H9 (cell line): Measurements from ENCODE around the gene ENG. TPM values are rescaled to one million over a fixed set of nuclear protein-coding genes. Genes with fewer than 3 reads are reported as not detected.

ENCODE experiments used
- DNase-seq: peaks from one replicate; pipeline ENCODE4 v3.0.0-alpha.2; 2017
- H2AFZ ChIP-seq: one replicate; pipeline ENCODE4 v1.6.1; 2013; ENCODE audit warnings: mild to moderate bottlenecking, low read length, control low read depth, moderate library complexity
- H2AK5ac ChIP-seq: 2 replicates; pipeline ENCODE4 v1.6.1; 2013; ENCODE audit warnings: low read length, control low read depth, mixed read lengths; ENCODE audit not compliant: insufficient read length
- H2BK120ac ChIP-seq: one replicate; pipeline ENCODE4 v1.6.1; 2013; ENCODE audit warnings: low read depth, mild to moderate bottlenecking, low read length, control low read depth, inconsistent platforms; ENCODE audit not compliant: poor library complexity, severe bottlenecking
- H2BK12ac ChIP-seq: 2 replicates; pipeline ENCODE4 v1.6.1; 2013; ENCODE audit warnings: low read length, control low read depth, mixed read lengths, low read depth; ENCODE audit not compliant: insufficient read length
- H2BK15ac ChIP-seq: 2 replicates; pipeline ENCODE4 v1.6.1; 2013; ENCODE audit warnings: low read depth, low read length, control low read depth
- H2BK20ac ChIP-seq: one replicate; pipeline ENCODE4 v1.6.1; 2013; ENCODE audit warnings: low read depth, mild to moderate bottlenecking, low read length, control low read depth, inconsistent platforms; ENCODE audit not compliant: poor library complexity, severe bottlenecking
- H2BK5ac ChIP-seq: 2 replicates; pipeline ENCODE4 v1.6.1; 2013; ENCODE audit warnings: low read length, control low read depth, mixed read lengths; ENCODE audit not compliant: insufficient read length
- H3K14ac ChIP-seq: 2 replicates; pipeline ENCODE4 v1.6.1; 2013; ENCODE audit warnings: low read length, control low read depth; ENCODE audit not compliant: insufficient read depth
- H3K18ac ChIP-seq: 2 replicates; pipeline ENCODE4 v1.6.1; 2013; ENCODE audit warnings: low read depth, mild to moderate bottlenecking, mixed read lengths, low read length, control low read depth; ENCODE audit not compliant: insufficient read length
- H3K23ac ChIP-seq: 2 replicates; pipeline ENCODE4 v1.6.1; 2013; ENCODE audit warnings: low read length, control low read depth, mixed read lengths, low read depth; ENCODE audit not compliant: insufficient read length
- H3K23me2 ChIP-seq: 2 replicates; pipeline ENCODE4 v1.6.1; 2013; ENCODE audit warnings: low read depth, mild to moderate bottlenecking, mixed read lengths, low read length, control low read depth; ENCODE audit not compliant: insufficient read length, poor library complexity, severe bottlenecking
- H3K27ac ChIP-seq: 2 replicates; pipeline ENCODE4 v1.5.1; 2013; ENCODE audit warnings: low read length, control low read depth, mixed read lengths, low read depth; ENCODE audit not compliant: insufficient read length
- H3K27me3 ChIP-seq: 2 replicates; pipeline ENCODE4 v1.6.1; 2013; ENCODE audit warnings: low read length, control low read depth, inconsistent platforms; ENCODE audit not compliant: insufficient read depth
- H3K4ac ChIP-seq: 2 replicates; pipeline ENCODE4 v1.6.1; 2013; ENCODE audit warnings: low read depth, mild to moderate bottlenecking, control low read depth, inconsistent platforms, low read length, moderate library complexity
- H3K4me1 ChIP-seq: 2 replicates; pipeline ENCODE4 v1.6.1; 2013; ENCODE audit warnings: low read length, control low read depth, inconsistent platforms; ENCODE audit not compliant: insufficient read depth
- H3K4me2 ChIP-seq: 2 replicates; pipeline ENCODE4 v1.6.1; 2013; ENCODE audit warnings: low read length, control low read depth, mixed read lengths; ENCODE audit not compliant: insufficient read length, insufficient read depth
- H3K56ac ChIP-seq: 2 replicates; pipeline ENCODE4 v1.6.1; 2013; ENCODE audit warnings: low read depth, mild to moderate bottlenecking, mixed read lengths, low read length, control low read depth; ENCODE audit not compliant: insufficient read length
- H3K79me1 ChIP-seq: 2 replicates; pipeline ENCODE4 v1.6.1; 2013; ENCODE audit warnings: low read depth, mild to moderate bottlenecking, moderate library complexity, low read length, control low read depth, inconsistent platforms; ENCODE audit not compliant: insufficient read depth, poor library complexity, severe bottlenecking
- H3K79me2 ChIP-seq: 2 replicates; pipeline ENCODE4 v1.6.1; 2013; ENCODE audit warnings: low read length, control low read depth, inconsistent platforms; ENCODE audit not compliant: insufficient read depth
- H3K9ac ChIP-seq: 2 replicates; pipeline ENCODE4 v1.6.1; 2013; ENCODE audit warnings: low read length, control low read depth, mixed read lengths; ENCODE audit not compliant: insufficient read length; ENCODE audit errors: extremely low read depth
- H3K9me3 ChIP-seq: one replicate; pipeline ENCODE4 v1.6.1; 2013; ENCODE audit warnings: low read depth, low read length, inconsistent platforms; ENCODE audit not compliant: control insufficient read depth
- H3T11ph ChIP-seq: one replicate; pipeline ENCODE4 v1.6.1; 2013; ENCODE audit warnings: mild to moderate bottlenecking, low read length, control low read depth, inconsistent platforms
- H4K20me1 ChIP-seq: one replicate; pipeline ENCODE4 v1.6.1; 2013; ENCODE audit not compliant: control insufficient read depth, insufficient read length, insufficient read depth
- H4K5ac ChIP-seq: 2 replicates; pipeline ENCODE4 v1.6.1; 2013; ENCODE audit warnings: low read depth, mild to moderate bottlenecking, mixed read lengths, low read length, control low read depth; ENCODE audit not compliant: insufficient read length
- H4K8ac ChIP-seq: replicated peaks from 2 replicates; pipeline ENCODE4 v1.6.1; 2013; ENCODE audit warnings: low read length, control low read depth, mixed read lengths, low read depth; ENCODE audit not compliant: insufficient read length
- H4K91ac ChIP-seq: 2 replicates; pipeline ENCODE4 v1.6.1; 2013; ENCODE audit warnings: low read depth, mild to moderate bottlenecking, moderate library complexity, mixed read lengths, low read length, control low read depth; ENCODE audit not compliant: insufficient read length
- H3K27ac Mint-ChIP-seq, 3 experiments: 2 replicates in 2 of 3; 3 replicates in 1 of 3; pipeline ENCODE4 v1.8.0; 2020 to 2021; ENCODE audit warnings: mixed read lengths in 3 of 3, mild to moderate bottlenecking in 1 of 3, moderate library complexity in 1 of 3
- H3K27me3 Mint-ChIP-seq: 2 replicates; pipeline ENCODE4 v1.8.0; 2021; ENCODE audit warnings: low read depth, mild to moderate bottlenecking, moderate library complexity, mixed read lengths
- H3K36me3 Mint-ChIP-seq, 3 experiments: 2 replicates in 2 of 3; 3 replicates in 1 of 3; pipeline ENCODE4 v1.8.0; 2020 to 2021; ENCODE audit warnings: low read depth in 3 of 3, mixed read lengths in 3 of 3; ENCODE audit not compliant: insufficient read depth in 1 of 3
- H3K4me1 Mint-ChIP-seq, 2 experiments: 2 replicates each; pipeline ENCODE4 v1.8.0; 2020; ENCODE audit warnings: mixed read lengths in 2 of 2
- H3K4me3 Mint-ChIP-seq, 2 experiments: 2 replicates in 1 of 2; 3 replicates in 1 of 2; pipeline ENCODE4 v1.8.0; 2020 to 2021; ENCODE audit warnings: mild to moderate bottlenecking in 2 of 2, mixed read lengths in 2 of 2, moderate library complexity in 1 of 2
- H3K9me3 Mint-ChIP-seq, 2 experiments: 2 replicates in 1 of 2; 3 replicates in 1 of 2; pipeline ENCODE4 v1.8.0; 2020; ENCODE audit warnings: mild to moderate bottlenecking in 2 of 2, mixed read lengths in 2 of 2, moderate library complexity in 1 of 2
- WGBS: extraction: QIAGEN DNeasy Blood & Tissue Kit; methylation state at CpG from one replicate; pipeline ENCODE4 v1.1.7; 2013; ENCODE audit warnings: missing lambda C conversion rate, low lambda C conversion rate, mixed read lengths; ENCODE audit not compliant: insufficient read length; ENCODE audit errors: extremely low coverage; 5-methylcytosine and 5-hydroxymethylcytosine counted together
- total RNA-seq: library from RNA; stranded (reverse); gene quantifications from 2 replicates; pipeline ENCODE4 v1.2.1, GENCODE V29; 2021
- TF ChIP-seq, protein P1 (sequence below): fragments of 200-600 bp; sonication (generic); conservative IDR thresholded peaks from 3 replicates; pipeline ENCODE4 v1.8.0; 2021; ENCODE audit warnings: antibody characterized with exemption, mild to moderate bottlenecking

Gene ENG
- total RNA-seq, 1 experiment from 2014 or later, result 2.1 TPM

DNA sequence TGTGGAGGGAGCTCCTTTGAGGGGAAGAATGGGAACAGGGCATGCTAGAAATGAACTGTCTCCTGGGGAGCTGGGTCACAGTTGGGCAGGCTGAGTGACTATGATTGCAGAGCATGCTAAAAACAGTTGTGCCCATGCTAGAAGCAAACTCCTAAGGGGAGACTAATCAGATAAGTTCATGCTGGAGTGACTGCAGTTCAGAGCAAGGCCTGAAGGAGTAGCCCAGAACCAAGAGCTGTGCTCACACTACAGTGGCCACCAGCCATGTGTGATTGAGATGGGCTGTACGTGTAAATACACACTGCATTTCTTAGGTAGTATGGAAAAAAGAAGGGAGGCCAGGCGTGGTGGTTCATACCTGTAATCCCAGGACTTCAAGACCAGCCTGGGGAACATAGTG lies 33.3 kb upstream of the ENG start:
- Histone ChIP-seq H3K56ac (no peak overlapping the region), H3K4ac (no peak overlapping the region), H4K20me1 (no peaks in the 10 kb centered on the region), H2AK5ac (no peak overlapping the region), H3K27me3 (no peaks in the 10 kb centered on the region), H4K91ac (no peak overlapping the region), H2BK12ac (no peak overlapping the region), H3K79me1 (no peaks in the 10 kb centered on the region), H3K4me2 (no peak overlapping the region), H3K23me2 (no peaks in the 10 kb centered on the region), H3K18ac (no peak overlapping the region), H3K9me3 (no peaks in the 10 kb centered on the region), H2BK15ac (no peak overlapping the region), H3K79me2 (no peaks in the 10 kb centered on the region), H3K23ac (no peak overlapping the region), H4K5ac (no peak overlapping the region), H3T11ph (no peak overlapping the region), H3K27ac (no peak overlapping the region), H2BK20ac (no peak overlapping the region), H3K14ac (no peak overlapping the region; the same call in 1 of the 2 replicates), H4K8ac (no peak overlapping the region), H2BK120ac (no peak overlapping the region), H2BK5ac (no peak overlapping the region), H3K9ac (no peak overlapping the region), H2AFZ (no peak overlapping the region), H3K4me1 (no peaks in the 10 kb centered on the region)
- H3K36me3 Mint-ChIP-seq, result peaks cover 15 to 52% (median 49%) of the 10 kb centered on the region in 3 experiments; a peak in 6 of 7 replicates
- H3K27me3 Mint-ChIP-seq, result no peaks in the 10 kb centered on the region
- no peak for DNase-seq
- TF ChIP-seq, protein P1, sequence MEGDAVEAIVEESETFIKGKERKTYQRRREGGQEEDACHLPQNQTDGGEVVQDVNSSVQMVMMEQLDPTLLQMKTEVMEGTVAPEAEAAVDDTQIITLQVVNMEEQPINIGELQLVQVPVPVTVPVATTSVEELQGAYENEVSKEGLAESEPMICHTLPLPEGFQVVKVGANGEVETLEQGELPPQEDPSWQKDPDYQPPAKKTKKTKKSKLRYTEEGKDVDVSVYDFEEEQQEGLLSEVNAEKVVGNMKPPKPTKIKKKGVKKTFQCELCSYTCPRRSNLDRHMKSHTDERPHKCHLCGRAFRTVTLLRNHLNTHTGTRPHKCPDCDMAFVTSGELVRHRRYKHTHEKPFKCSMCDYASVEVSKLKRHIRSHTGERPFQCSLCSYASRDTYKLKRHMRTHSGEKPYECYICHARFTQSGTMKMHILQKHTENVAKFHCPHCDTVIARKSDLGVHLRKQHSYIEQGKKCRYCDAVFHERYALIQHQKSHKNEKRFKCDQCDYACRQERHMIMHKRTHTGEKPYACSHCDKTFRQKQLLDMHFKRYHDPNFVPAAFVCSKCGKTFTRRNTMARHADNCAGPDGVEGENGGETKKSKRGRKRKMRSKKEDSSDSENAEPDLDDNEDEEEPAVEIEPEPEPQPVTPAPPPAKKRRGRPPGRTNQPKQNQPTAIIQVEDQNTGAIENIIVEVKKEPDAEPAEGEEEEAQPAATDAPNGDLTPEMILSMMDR, result peak; percentile 27; the same call in 1 of the 3 replicates
- H3K27ac Mint-ChIP-seq, result no peak overlapping the region
- peaks cover under 1 to 12% of the 10 kb centered on the region in 2 experiments; a peak in 2 of 4 replicates for H3K4me1 Mint-ChIP-seq
- no CpG with 5 or more reads among the region's 2 CpGs for WGBS
- peaks cover 2 to 3% of the 10 kb centered on the region in 2 experiments; a peak in 2 of 5 replicates for H3K9me3 Mint-ChIP-seq
- H3K4me3 Mint-ChIP-seq, result no peak overlapping the region; a peak in 1 of 5 replicates
